ENCODE measurements around the gene ARHGAP4.

- no peak for TF ChIP-seq POLR2A (IDR thresholded peaks at IDR 0.05)
- TF ChIP-seq, protein P1, sequence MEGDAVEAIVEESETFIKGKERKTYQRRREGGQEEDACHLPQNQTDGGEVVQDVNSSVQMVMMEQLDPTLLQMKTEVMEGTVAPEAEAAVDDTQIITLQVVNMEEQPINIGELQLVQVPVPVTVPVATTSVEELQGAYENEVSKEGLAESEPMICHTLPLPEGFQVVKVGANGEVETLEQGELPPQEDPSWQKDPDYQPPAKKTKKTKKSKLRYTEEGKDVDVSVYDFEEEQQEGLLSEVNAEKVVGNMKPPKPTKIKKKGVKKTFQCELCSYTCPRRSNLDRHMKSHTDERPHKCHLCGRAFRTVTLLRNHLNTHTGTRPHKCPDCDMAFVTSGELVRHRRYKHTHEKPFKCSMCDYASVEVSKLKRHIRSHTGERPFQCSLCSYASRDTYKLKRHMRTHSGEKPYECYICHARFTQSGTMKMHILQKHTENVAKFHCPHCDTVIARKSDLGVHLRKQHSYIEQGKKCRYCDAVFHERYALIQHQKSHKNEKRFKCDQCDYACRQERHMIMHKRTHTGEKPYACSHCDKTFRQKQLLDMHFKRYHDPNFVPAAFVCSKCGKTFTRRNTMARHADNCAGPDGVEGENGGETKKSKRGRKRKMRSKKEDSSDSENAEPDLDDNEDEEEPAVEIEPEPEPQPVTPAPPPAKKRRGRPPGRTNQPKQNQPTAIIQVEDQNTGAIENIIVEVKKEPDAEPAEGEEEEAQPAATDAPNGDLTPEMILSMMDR (IDR thresholded peaks at IDR 0.05 in 4 of 5, conservative IDR thresholded peaks at IDR 0.05 in 1 of 5) = no peak
These were observed 39.8 kb downstream of the ARHGAP4 start, which contains the start of gene L1CAM for GRCh38 chrX:153885968-153886903.
